Left cardiac atrium (tissue), 4 donors: ENCODE results near the gene TRMT2B. TPM values are rescaled to one million over a fixed set of nuclear protein-coding genes. Genes with fewer than 3 reads are reported as not detected.
"Not testable (repeated sequence)": the region's sequence is repeated elsewhere in the genome, so short reads cannot be mapped to it uniquely, and the experiment has no call there.

Source experiments
- ATAC-seq, 2 donors: fragments of 200-7000 bp; cut with Tn5 transposase; one replicate each; pipeline ENCODE4 v1.9.1; 2020; ENCODE audit warnings: mild to moderate bottlenecking in 2 of 2, moderate library complexity in 2 of 2
- DNase-seq: peaks from one replicate; pipeline ENCODE4 v3.0.0-alpha.2; 2020
- intact Hi-C, 2 donors: fragments of 100-400 bp; cut with DNase I; formaldehyde crosslinking; loops; one replicate each; pipeline versions ENCODE4 v1.14.1 to v1.15.1; 2022 to 2023
- total RNA-seq, 2 donors: library from RNA; stranded (reverse); fragmentation: NEBNext Ultra II Directional; extraction: Animal tissue kit (Norgen Biotek cat#: 25700); gene quantifications; one replicate each; pipeline ENCODE4 v1.2.1, GENCODE V29; 2021
- donor health status: DM: no; HTN: yes; CAD: no.
- donor health status: DM: no; HTN: yes; CAD: no; lungs with severe emphysema.
- donor health status: DM: yes; HTN: yes; CAD: no.
- donor health status: Dilated cardiomyopathy.

The TRMT2B gene
- total RNA-seq, 2 donors from 2014 or later, result 14.3 to 15.6 TPM

GRCh38 chrX:101025126-101025525 is 26.8 kb downstream of the TRMT2B start:
- ATAC-seq, result no peak
- intact Hi-C loops, result no loop called here
- DNase-seq, result no peak

- ATAC-seq (no peak), DNase-seq (no peak)
- intact Hi-C loops, result no loop called here
These were observed 29.9 kb downstream of the TRMT2B start for GRCh38 chrX:101022020-101022419.

GRCh38 chrX:101012031-101012430 is 39.9 kb downstream of the TRMT2B start:
- DNase-seq, ATAC-seq, intact Hi-C loops: not testable (repeated sequence)

GRCh38 chrX:101009090-101009489 is 42.8 kb downstream of the TRMT2B start:
- intact Hi-C loops, result no loop called here
- DNase-seq (no peak), ATAC-seq (no peak)

GRCh38 chrX:100999451-100999850 is 52.5 kb downstream of the TRMT2B start:
- intact Hi-C loops, result no loop called here
- ATAC-seq, result no peak
- no peak for DNase-seq

GRCh38 chrX:100995469-100995868 is 56.4 kb downstream of the TRMT2B start:
- intact Hi-C loops, result no loop called here
- ATAC-seq, result no peak

GRCh38 chrX:100994352-100995281 is 57.3 kb downstream of the TRMT2B start:
- intact Hi-C loops, result no loop called here
- peak in 1 of 2 donors; percentile 68 for ATAC-seq

More at GRCh38 chrX:100995469-100995868, 56.4 kb downstream of the TRMT2B start:
- DNase-seq, result no peak

GRCh38 chrX:100990139-100990538 is 61.8 kb downstream of the TRMT2B start:
- DNase-seq (no peak), ATAC-seq (no peak)
- intact Hi-C loops, result no loop called here

More at GRCh38 chrX:100994352-100995281, 57.3 kb downstream of the TRMT2B start:
- DNase-seq, result no peak

GRCh38 chrX:100984818-100985217 is 67.1 kb downstream of the TRMT2B start:
- DNase-seq (no peak), ATAC-seq (no peak)
- intact Hi-C loops, result no loop called here

- intact Hi-C loops, ATAC-seq, DNase-seq: not testable (repeated sequence)
These were observed 70.4 kb downstream of the TRMT2B start for GRCh38 chrX:100981498-100981845.

- no peak for DNase-seq
- intact Hi-C loops, result no loop called here
- peak in 1 of 2 donors; percentile 61 for ATAC-seq
These were observed 71.1 kb downstream of the TRMT2B start for GRCh38 chrX:100980608-100981497.

GRCh38 chrX:100979881-100980607 is 71.9 kb downstream of the TRMT2B start:
- intact Hi-C loops, result no loop called here
- no peak for ATAC-seq
- no peak for DNase-seq

- intact Hi-C loops, result no loop called here
- DNase-seq, result no peak
- ATAC-seq, result no peak
These were observed 75.7 kb downstream of the TRMT2B start for GRCh38 chrX:100976211-100976610.

- intact Hi-C loops, result no loop called here
- ATAC-seq, result no peak
These were observed 76.7 kb downstream of the TRMT2B start for GRCh38 chrX:100975212-100975611.

GRCh38 chrX:100973411-100973810 is 78.5 kb downstream of the TRMT2B start:
- DNase-seq (no peak), ATAC-seq (no peak)
- intact Hi-C loops, result no loop called here

More at GRCh38 chrX:100975212-100975611, 76.7 kb downstream of the TRMT2B start:
- no peak for DNase-seq

- ATAC-seq (no peak), DNase-seq (no peak)
- intact Hi-C loops, result no loop called here
These were observed 82.0 kb downstream of the TRMT2B start for GRCh38 chrX:100969936-100970335.

- DNase-seq (no peak), ATAC-seq (no peak)
- intact Hi-C loops, result no loop called here
These were observed 82.5 kb downstream of the TRMT2B start, which contains the start of gene ARL13A for GRCh38 chrX:100969408-100969807. TSS of gene ARL13A (plus strand) at chrX:100969708. CDS start at chrX:100973690, 3,982 bp downstream.

- DNase-seq (no peak), ATAC-seq (no peak)
- intact Hi-C loops, result no loop called here
These were observed 87.5 kb downstream of the TRMT2B start for GRCh38 chrX:100964362-100964761.

GRCh38 chrX:100962811-100963210 is 89.1 kb downstream of the TRMT2B start:
- intact Hi-C loops, result no loop called here
- DNase-seq (no peak), ATAC-seq (no peak)
